OCI-M2 (cell line): ENCODE data around the gene ROR1.
"Not testable (repeated sequence)": the region's sequence is repeated elsewhere in the genome, so short reads cannot be mapped to it uniquely, and the experiment has no call there.

Source experiments
- DNase-seq: peaks from one replicate; lab custom pipeline; 2025; ENCODE audit not compliant: unreplicated experiment; lab: John Stamatoyannopoulos, UW

ROR1 gene

DNA sequence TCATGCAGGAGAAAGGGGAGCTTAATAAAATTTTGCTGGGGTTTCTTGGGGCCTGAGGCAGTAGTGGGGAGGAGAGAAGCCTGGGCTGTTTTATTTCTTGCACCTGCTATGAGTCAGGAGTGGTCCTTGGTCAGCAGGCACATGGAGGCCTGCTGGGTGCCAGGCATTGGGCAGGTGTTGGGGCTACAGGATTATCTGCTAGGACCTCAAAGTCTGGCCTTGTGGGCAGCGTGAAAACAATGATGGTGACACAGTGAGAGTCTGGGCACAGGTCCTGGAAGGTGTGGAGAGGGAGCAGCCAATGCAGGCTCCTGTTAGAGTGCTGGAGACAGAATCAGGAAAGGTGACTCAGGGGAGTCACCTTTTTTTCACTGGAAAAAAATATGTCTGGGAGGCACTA is 17.2 kb downstream of the ROR1 start:
- DNase-seq, result no peak

DNA sequence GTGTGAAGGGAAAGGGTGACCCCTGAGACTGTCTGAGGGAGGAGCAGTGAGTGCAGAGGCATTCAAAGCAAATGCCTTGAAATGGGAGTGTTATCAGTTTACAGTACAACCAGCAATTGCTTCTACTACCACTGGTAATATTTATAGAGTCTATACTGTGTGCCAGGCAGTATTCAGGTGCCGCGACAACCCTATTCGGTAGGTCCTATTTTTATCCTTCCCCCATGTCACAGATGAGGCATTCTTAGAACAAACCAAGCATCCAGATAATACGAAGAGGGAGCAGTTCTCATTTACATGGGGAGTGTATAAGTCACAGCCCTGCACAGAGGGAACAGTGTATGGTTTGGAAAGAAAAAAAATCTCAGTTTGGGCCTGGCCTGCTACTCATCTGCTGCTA is 18.3 kb downstream of the ROR1 start:
- no peak for DNase-seq

DNA sequence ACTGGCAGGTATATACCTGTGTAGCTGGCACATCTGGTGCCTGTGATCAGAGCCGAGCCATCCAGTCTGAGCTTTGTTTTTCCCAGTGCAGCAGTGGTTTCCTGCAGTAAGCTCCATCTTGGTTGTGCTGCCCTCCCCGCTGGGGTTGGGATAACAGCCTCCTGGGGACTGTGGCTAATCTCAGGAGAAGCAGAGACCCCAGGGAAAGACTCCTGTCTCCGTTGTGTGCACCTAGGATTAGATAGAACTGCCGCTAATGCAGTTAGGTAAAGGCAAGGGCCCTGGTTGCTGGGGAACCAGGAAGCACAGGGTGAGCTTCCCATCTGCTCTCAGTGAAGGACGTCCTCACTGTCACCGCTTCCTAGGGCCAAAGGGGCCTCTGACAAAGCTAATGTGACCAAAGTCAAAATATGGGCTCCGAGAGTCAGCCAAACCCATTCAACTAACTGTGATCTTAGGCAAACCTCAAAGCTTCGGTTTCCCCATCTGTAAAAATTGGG is 20.0 kb downstream of the ROR1 start:
- DNase-seq, result no peak

DNA sequence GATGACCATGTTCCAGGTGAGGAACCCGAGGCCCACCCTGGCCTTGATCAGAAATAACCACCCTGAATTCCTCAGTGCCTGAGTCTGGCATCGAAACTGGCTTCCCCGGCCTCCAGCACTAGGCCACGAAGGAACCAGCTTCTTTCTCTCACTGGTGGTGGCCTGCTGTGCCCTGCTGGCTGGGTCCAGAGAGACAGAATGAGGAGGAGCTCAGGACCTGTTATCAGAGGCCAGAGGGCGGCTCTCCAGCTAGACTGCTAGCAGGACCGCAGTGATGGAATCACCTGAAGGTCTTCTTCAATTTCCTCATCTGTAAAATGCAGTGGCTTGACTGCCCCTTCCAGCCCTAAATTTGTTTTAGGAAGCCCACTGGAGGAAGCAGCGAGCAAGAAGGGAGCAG is 20.5 kb downstream of the ROR1 start:
- DNase-seq, result no peak

- no peak for DNase-seq
Observed at GRCh38 chr1:63794939-63795378, 21.1 kb downstream of the ROR1 start.

- no peak for DNase-seq
Observed at GRCh38 chr1:63795455-63795854, 21.6 kb downstream of the ROR1 start.

DNA sequence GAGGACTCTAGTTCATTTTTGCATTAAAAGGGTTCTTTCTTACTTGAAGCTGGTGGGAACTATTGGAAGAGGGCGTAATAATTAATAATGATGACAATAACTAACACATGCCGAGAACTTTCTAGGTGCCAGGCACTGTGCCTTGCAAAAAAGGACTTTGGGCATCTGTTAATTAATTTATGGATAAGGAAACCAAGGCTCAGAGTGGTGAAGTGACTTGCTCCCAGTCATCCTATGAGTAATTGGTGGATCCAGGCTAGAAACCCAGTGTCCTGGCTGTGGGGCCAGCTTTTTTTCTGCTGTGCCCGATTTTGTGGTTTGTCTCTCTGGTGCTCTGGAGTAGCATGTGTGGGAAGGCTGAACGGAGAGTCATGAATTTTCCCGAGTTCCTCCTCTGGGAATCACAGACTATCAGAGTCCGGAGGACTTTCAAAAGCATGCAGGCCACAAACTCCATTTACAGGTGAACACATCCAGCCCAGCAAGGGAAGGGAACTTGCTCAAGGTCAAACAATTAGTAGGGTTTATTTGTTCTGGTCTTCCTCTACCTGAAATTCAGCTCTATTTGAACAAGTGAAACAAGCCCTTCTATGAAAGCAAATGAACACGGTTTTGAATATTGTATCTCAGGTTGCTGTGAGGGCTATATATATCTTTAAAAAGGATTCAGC is 23.4 kb downstream of the ROR1 start:
- no peak for DNase-seq

DNA sequence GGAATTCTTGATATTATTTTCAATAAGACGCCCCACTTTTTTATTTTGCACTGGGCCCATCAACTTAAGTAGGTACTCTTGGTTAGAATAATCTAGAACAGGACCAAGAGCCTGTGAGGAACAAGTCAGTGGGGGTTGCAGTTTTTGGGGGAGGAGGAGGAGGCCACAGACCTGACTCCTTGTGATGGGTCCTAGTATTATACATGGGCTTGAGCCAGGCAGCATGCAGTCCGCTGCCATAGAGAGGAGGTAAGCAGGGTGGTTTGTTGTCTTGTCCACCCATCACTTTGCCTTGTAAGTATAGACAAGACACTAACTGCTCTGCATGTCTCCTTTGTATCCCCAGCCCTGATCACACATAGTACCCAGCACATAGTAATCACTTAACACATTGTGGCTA is 24.5 kb downstream of the ROR1 start:
- no peak for DNase-seq

GRCh38 chr1:63799307-63799706 is 25.5 kb downstream of the ROR1 start:
- no peak for DNase-seq

GRCh38 chr1:63799820-63800219 is 26.0 kb downstream of the ROR1 start:
- DNase-seq, result no peak

DNA sequence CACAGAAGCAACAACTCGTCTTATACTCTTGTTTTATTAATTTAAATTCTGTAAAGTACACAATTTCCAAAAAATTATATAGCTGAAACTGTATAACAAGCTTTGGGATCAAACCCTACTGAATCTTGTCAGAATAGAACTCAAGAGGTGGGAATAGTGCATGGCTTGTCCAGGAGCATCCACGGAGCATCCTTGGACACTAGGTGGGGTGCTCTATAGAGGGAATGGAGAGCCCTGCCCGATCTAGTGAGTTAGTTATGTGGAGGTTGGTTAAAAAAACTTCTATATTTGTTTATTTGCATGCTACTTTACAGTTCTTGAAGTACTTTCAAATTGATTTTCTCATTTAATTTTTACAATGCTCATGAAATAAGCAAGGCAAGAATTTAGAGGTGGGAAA is 28.3 kb downstream of the ROR1 start:
- no peak for DNase-seq

- DNase-seq, result no peak
Observed at GRCh38 chr1:63804829-63805484, 31.1 kb downstream of the ROR1 start.

DNA sequence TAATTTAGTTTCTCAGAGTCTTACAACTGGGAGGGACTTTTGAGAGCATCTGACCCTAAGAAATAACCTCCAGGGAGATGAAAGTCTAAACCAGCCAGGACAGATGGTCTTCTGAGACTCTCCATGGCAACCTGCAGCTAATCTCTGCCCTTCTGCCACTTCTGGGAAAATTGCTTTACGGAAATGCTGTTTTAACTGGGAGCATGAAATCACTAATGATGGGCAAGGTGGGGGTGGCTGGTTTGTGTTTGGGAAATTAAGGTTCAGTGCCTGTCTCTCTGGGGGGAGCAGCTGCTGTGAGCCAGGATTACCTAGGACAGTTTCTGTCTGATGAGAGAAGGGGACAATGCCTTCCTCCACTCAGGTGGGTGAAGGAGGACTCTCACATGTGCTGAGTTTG is 33.2 kb downstream of the ROR1 start:
- DNase-seq, result no peak

DNA sequence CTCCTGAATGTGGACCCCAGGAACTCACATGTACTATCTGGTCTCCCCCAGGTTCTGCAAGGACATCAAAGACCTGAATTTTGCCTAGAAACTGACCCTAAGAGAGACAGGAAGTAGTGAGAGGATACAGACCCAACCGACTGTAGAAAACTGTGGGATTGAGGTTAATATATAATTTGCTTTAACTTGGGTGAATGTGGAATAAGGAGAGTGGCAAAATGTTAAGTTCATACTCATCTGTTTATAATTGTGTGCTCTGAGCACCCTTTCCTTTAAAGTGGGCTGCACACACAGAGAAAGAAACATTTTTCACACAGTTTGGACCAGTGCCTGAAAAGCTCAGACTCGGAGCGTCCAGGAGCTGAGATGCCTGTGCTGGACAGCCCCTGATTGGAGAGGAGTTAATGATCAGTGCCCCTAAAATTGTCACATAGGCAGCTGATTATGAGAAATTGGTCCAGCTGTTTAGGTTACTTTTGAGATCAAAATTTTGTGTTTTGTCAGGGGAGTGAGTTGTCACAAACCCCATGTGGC is 37.2 kb downstream of the ROR1 start:
- DNase-seq, result no peak

- no peak for DNase-seq
Observed at GRCh38 chr1:63812071-63812700, 38.4 kb downstream of the ROR1 start.

GRCh38 chr1:63813829-63814277 is 40.0 kb downstream of the ROR1 start:
- DNase-seq, result no peak

- DNase-seq, result not testable (repeated sequence)
Observed at GRCh38 chr1:63816217-63816815, 42.5 kb downstream of the ROR1 start.

- no peak for DNase-seq
Observed at GRCh38 chr1:63817152-63817667, 43.4 kb downstream of the ROR1 start.

DNA sequence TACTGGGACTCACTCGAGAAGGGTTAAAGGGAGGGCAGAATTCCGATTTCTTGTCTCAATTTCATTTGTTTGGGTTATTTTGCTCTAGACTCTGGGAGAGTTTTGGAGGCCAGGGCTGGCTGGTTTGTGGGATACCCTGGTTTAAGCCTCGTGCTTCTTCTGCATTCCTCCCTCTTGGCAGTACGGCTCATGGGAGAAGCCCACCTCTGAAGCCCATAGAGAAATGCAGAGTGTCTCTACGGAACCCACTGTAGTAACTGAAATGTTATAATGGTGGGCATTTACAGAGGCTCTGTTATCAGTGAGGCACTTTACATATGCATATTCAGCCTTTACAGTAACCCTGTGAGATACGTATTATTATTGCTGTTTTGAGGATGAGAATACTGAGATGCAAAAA is 43.9 kb downstream of the ROR1 start:
- no peak for DNase-seq

GRCh38 chr1:63818567-63819325 is 44.9 kb downstream of the ROR1 start:
- no peak for DNase-seq

- no peak for DNase-seq
Observed at GRCh38 chr1:63819795-63820194, 46.0 kb downstream of the ROR1 start.
